Neural progenitor cell (in vitro differentiated cells): Measurements from ENCODE around the gene PTPN2. TPM values are rescaled to one million over a fixed set of nuclear protein-coding genes. Genes with fewer than 3 reads are reported as not detected.

Experiments
- DNase-seq: peaks from one replicate; pipeline ENCODE4 v3.0.0-alpha.2; 2016; ENCODE audit warnings: low spot score
- H2AFZ ChIP-seq: fragments of 200-600 bp; sonication (generic); replicated peaks from 2 replicates; pipeline ENCODE4 v1.6.1; 2016; ENCODE audit warnings: antibody characterized with exemption
- H3F3A ChIP-seq: fragments of 200-600 bp; sonication (generic); 2 replicates; pipeline ENCODE4 v1.6.1; 2016; ENCODE audit warnings: antibody characterized with exemption, low read depth
- H3K27ac ChIP-seq: fragments of 200-600 bp; sonication (generic); 2 replicates; pipeline ENCODE4 v1.5.1; 2016; ENCODE audit warnings: mild to moderate bottlenecking
- H3K27me3 ChIP-seq: fragments of 200-600 bp; sonication (generic); 2 replicates; pipeline ENCODE4 v1.6.1; 2016; ENCODE audit warnings: mild to moderate bottlenecking, moderate library complexity
- H3K36me3 ChIP-seq: fragments of 200-600 bp; sonication (generic); 2 replicates; pipeline ENCODE4 v1.5.1; 2016
- H3K4me1 ChIP-seq: fragments of 200-600 bp; sonication (generic); 2 replicates; pipeline ENCODE4 v1.6.1; 2016; ENCODE audit warnings: mixed run types
- H3K4me2 ChIP-seq: fragments of 200-600 bp; sonication (generic); 2 replicates; pipeline ENCODE4 v1.6.1; 2016
- H3K4me3 ChIP-seq: fragments of 200-600 bp; sonication (generic); 2 replicates; pipeline ENCODE4 v1.5.1; 2016
- H3K79me2 ChIP-seq: fragments of 200-600 bp; sonication (generic); 2 replicates; pipeline ENCODE4 v1.6.1; 2016; ENCODE audit warnings: low read depth
- H3K9ac ChIP-seq: fragments of 200-600 bp; sonication (generic); 2 replicates; pipeline ENCODE4 v1.6.1; 2016
- H3K9me3 ChIP-seq: fragments of 200-600 bp; sonication (generic); 2 replicates; pipeline ENCODE4 v1.5.1; 2016; ENCODE audit warnings: low read depth
- H4K20me1 ChIP-seq: fragments of 200-600 bp; sonication (generic); 2 replicates; pipeline ENCODE4 v1.6.1; 2016; ENCODE audit warnings: low read depth
- H3K27ac Mint-ChIP-seq: 3 replicates; pipeline ENCODE4 v1.8.0; 2021; ENCODE audit warnings: mixed read lengths
- H3K27me3 Mint-ChIP-seq: 2 replicates; pipeline ENCODE4 v1.8.0; 2022; ENCODE audit warnings: low read depth, mild to moderate bottlenecking, inconsistent platforms, moderate library complexity, mixed read lengths; ENCODE audit not compliant: insufficient read depth
- H3K36me3 Mint-ChIP-seq: 3 replicates; pipeline ENCODE4 v1.8.0; 2021; ENCODE audit warnings: mixed read lengths
- H3K4me1 Mint-ChIP-seq: 3 replicates; pipeline ENCODE4 v1.8.0; 2021; ENCODE audit warnings: mixed read lengths
- H3K4me3 Mint-ChIP-seq: 3 replicates; pipeline ENCODE4 v1.8.0; 2021; ENCODE audit warnings: mild to moderate bottlenecking, moderate library complexity, mixed read lengths
- H3K9me3 Mint-ChIP-seq: 3 replicates; pipeline ENCODE4 v1.8.0; 2020; ENCODE audit warnings: mixed read lengths
- CTCF ChIP-seq: fragments of 200-600 bp; sonication (generic); IDR thresholded peaks from 2 replicates; pipeline ENCODE4 v1.5.1; 2017; ENCODE audit warnings: antibody characterized with exemption, mild to moderate bottlenecking
- EZH2 ChIP-seq: fragments of 200-600 bp; sonication (generic); IDR thresholded peaks from 2 replicates; pipeline ENCODE4 v1.6.1; 2017; ENCODE audit warnings: antibody characterized with exemption, mild to moderate bottlenecking, moderate library complexity
- EZH2phosphoT487 ChIP-seq: fragments of 200-600 bp; sonication (generic); IDR thresholded peaks from 2 replicates; pipeline ENCODE4 v1.6.1; 2017; ENCODE audit warnings: antibody characterized with exemption
- total RNA-seq: library from RNA; depleted of rRNA; stranded (reverse); fragments of >200 nt; gene quantifications from 2 replicates; pipeline ENCODE4 v1.2.3, GENCODE V29; 2015; ENCODE audit warnings: low replicate concordance

The PTPN2 gene
- total RNA-seq, 1 donor from 2014 or later = 57.9 TPM

- no peak overlapping the region for H2AFZ ChIP-seq
- DNase-seq = peak; percentile 16
- peaks cover 19% of the 10 kb centered on the region for H3K79me2 ChIP-seq
- H3K4me1 Mint-ChIP-seq = peaks cover 19% of the 10 kb centered on the region
- no peaks in the 10 kb centered on the region for H3K9me3 ChIP-seq
- H3F3A ChIP-seq = peaks cover 13% of the 10 kb centered on the region
- no peak overlapping the region for H3K4me3 Mint-ChIP-seq
- peaks cover 2% of the 10 kb centered on the region for H3K36me3 Mint-ChIP-seq
- peaks cover 12% of the 10 kb centered on the region for H3K27me3 ChIP-seq
- H3K27ac ChIP-seq = no peak overlapping the region
- H3K27ac Mint-ChIP-seq = no peak overlapping the region
- no peaks in the 10 kb centered on the region for H3K36me3 ChIP-seq
- no peak overlapping the region for H3K4me3 ChIP-seq
- H3K4me1 ChIP-seq = peaks cover 12% of the 10 kb centered on the region
- H3K27me3 Mint-ChIP-seq = peaks cover 6% of the 10 kb centered on the region
- no peak overlapping the region for H3K4me2 ChIP-seq
- peaks cover 13% of the 10 kb centered on the region for H4K20me1 ChIP-seq
- TF ChIP-seq CTCF (peak; percentile 41), EZH2phosphoT487 (no peak)
- H3K9me3 Mint-ChIP-seq = peaks cover 10% of the 10 kb centered on the region
- no peak overlapping the region for H3K9ac ChIP-seq
Observed at GRCh38 chr18:12886498-12887126, 2.6 kb upstream of the PTPN2 start.

- TF ChIP-seq EZH2 = no peak
- no peak for TF ChIP-seq CTCF
- no peak for TF ChIP-seq EZH2phosphoT487
- Mint-ChIP-seq H3K27ac (no peak overlapping the region), H3K4me3 (peak overlapping the region; percentile 72), H3K27me3 (peaks cover 6% of the 10 kb centered on the region), H3K9me3 (peaks cover 5% of the 10 kb centered on the region), H3K36me3 (peaks cover 5% of the 10 kb centered on the region), H3K4me1 (peaks cover 26% of the 10 kb centered on the region)
- Histone ChIP-seq H3K36me3 (no peaks in the 10 kb centered on the region), H3K4me2 (no peak overlapping the region), H4K20me1 (peaks cover 23% of the 10 kb centered on the region), H3K4me1 (peaks cover 15% of the 10 kb centered on the region), H3F3A (peaks cover 13% of the 10 kb centered on the region), H3K27me3 (peaks cover 12% of the 10 kb centered on the region), H2AFZ (no peak overlapping the region), H3K27ac (no peak overlapping the region), H3K79me2 (peaks cover 30% of the 10 kb centered on the region), H3K9me3 (no peaks in the 10 kb centered on the region), H3K4me3 (no peak overlapping the region), H3K9ac (no peak overlapping the region)
- DNase-seq = no peak
Observed at GRCh38 chr18:12885500-12885899, 1.5 kb upstream of the PTPN2 start.

- DNase-seq = no peak
- peak overlapping the region; percentile 93 for H3K4me3 Mint-ChIP-seq
- TF ChIP-seq CTCF (no peak), EZH2phosphoT487 (no peak), EZH2 (no peak)
- peaks cover 24% of the 10 kb centered on the region for H3K4me1 ChIP-seq
- H3K4me2 ChIP-seq = peak overlapping the region; percentile 92
- no peaks in the 10 kb centered on the region for H3K9me3 ChIP-seq
- peak overlapping the region; percentile 56 for H2AFZ ChIP-seq
- H3K36me3 Mint-ChIP-seq = peaks cover 5% of the 10 kb centered on the region
- peaks cover 32% of the 10 kb centered on the region for H4K20me1 ChIP-seq
- H3K27ac Mint-ChIP-seq = no peak overlapping the region
- peaks cover 13% of the 10 kb centered on the region for H3F3A ChIP-seq
- H3K9me3 Mint-ChIP-seq = no peaks in the 10 kb centered on the region
- peaks cover 12% of the 10 kb centered on the region for H3K27me3 ChIP-seq
- no peak overlapping the region for H3K9ac ChIP-seq
- peaks cover 8% of the 10 kb centered on the region for H3K27me3 Mint-ChIP-seq
- H3K79me2 ChIP-seq = peaks cover 38% of the 10 kb centered on the region
- no peaks in the 10 kb centered on the region for H3K36me3 ChIP-seq
- no peak overlapping the region for H3K27ac ChIP-seq
- peaks cover 30% of the 10 kb centered on the region for H3K4me1 Mint-ChIP-seq
- H3K4me3 ChIP-seq = peak overlapping the region; percentile 79
Observed at GRCh38 chr18:12884406-12885323, 628 bp upstream of the PTPN2 start.
